GM12872 (cell line): ENCODE measurements around the gene PHF2.

Source experiments
- CTCF ChIP-seq: IDR thresholded peaks from 3 replicates; pipeline ENCODE4 v1.5.1; 2011; ENCODE audit warnings: low read depth, mild to moderate bottlenecking, low read length, moderate library complexity; ENCODE audit not compliant: insufficient read depth

PHF2 gene

GRCh38 chr9:93651521-93651950 is 75.2 kb downstream of the PHF2 start:
- no peak for TF ChIP-seq CTCF

DNA sequence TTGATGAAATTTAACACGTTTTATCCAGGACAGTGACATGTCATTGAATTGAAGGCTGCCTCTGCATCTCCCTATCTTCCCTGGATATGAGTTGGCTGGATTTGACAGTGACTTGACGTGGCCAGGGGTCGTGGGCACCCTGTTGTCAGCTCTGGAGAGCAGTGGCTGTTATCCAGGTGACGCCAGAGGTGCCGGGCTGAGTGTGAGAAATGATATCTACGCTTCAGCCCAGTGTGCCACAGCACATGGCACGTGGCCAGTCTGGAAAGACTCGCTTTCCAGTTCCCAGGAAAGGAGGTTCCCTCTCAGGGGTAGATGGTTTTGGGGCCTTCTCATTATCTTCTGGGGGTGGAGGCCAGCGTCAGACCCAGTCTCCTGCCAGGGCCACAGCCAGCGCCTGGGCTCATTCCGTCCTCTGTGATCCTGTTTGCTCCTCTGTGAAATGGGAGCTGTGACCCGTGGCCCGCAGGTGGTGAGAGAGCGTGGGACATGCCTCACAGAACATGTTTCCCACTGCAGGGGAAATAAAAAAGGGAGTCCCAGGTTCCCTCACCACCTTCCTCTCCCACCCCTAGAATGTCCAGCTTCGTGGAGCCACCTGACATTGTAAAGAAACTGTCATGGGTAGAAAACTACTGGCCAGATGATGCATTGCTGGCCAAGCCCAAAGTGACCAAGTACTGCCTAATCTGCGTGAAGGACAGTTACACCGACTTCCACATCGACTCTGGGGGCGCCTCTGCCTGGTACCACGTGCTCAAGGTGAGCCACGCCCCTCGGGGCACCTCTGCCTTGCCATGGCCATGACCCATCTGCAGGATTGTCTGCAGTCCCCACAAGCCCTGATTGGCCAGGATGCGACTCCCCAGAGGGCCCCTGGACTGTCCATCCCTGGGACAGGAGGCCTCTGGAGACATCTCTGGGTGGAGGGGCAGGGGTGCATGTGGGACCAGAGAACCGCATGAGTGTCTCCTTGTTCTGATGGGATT is 76.5 kb downstream of the PHF2 start:
- no peak for TF ChIP-seq CTCF

GRCh38 chr9:93653760-93654159 is 77.4 kb downstream of the PHF2 start:
- TF ChIP-seq CTCF: no peak

DNA sequence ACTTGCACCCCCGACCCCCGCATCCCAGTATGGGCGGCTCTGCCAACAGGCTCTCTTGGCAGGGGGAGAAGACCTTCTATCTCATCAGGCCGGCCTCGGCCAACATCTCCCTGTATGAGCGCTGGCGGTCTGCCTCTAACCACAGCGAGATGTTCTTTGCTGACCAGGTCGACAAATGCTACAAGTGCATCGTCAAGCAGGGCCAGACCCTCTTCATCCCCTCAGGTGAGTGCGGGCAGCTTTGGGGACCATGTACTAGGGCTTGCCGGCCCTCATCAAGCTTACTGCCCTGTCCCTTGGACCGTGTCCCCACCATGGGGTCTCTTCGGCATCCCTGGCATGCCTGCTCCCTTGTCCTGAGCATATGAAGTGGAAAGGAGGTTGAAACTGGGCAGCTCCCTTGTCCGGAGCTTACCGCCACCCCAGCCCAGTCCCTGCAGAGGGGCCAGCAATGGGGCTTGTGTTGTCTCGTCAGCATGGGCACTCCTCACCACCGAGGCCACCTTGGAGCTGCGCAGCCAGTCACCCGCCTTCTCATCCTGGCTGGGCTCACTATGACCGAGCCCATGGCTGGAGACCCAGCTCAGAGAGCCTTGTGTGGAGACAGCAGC is 78.1 kb downstream of the PHF2 start:
- no peak for TF ChIP-seq CTCF

- TF ChIP-seq CTCF: no peak
Observed at GRCh38 chr9:93655621-93656425, 79.4 kb downstream of the PHF2 start.

DNA sequence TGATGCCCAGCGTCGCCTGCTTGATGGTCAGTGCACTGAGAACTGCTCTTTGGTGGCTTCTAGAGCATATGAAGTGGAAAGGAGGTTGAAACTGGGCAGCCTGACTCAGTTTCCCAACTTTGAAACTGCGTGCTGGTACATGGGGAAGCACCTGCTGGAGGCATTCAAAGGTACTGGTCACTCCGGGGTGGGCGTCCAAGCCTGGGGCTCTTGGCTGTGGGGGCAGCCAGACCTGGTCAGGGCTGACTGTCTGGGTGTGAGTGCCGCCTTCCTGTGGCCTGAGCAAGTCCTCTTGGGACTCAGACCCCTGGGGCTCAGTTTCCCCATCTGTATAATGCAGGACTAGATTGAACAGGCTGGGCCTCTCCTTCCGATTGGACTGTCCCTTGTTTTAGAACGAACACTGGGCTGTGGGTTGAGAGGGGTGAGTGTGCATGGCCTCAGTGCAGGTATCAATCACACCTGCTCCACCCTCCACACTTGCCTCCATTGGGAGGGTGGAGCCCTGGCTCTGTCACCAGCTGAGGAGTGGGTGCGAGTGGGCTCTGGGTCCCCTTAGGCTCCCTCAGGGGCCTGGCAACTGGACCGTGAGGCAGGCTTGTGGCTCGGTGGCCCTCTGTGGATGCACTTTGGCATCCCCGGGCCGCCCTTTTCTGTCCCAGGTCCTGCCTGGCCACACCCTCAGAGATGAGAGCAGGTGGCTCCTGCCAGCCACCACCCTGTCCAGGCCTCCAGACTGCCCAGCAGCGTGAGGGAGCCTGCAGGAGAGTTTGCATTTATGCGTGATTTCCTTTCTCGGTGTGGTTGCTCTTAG is 80.2 kb downstream of the PHF2 start:
- no peak for TF ChIP-seq CTCF
